Karpas-422 (cell line): ENCODE data around the gene STXBP4. TPM values are rescaled to one million over a fixed set of nuclear protein-coding genes. Genes with fewer than 3 reads are reported as not detected.

ENCODE experiments used
- DNase-seq: peaks from one replicate; pipeline ENCODE4 v3.0.0-alpha.2; 2015
- H2AFZ ChIP-seq: fragments of 200-600 bp; sonication (generic); 2 replicates; pipeline ENCODE4 v1.6.1; 2014; ENCODE audit warnings: antibody characterized with exemption, low read length, mixed read lengths
- H3K27ac ChIP-seq: fragments of 200-600 bp; sonication (generic); 2 replicates; pipeline ENCODE4 v1.5.1; 2014; ENCODE audit warnings: mild to moderate bottlenecking, low read length, moderate library complexity
- H3K27me3 ChIP-seq: fragments of 200-600 bp; sonication (generic); 2 replicates; pipeline ENCODE4 v1.6.1; 2014; ENCODE audit warnings: low read length, mixed read lengths
- H3K36me3 ChIP-seq: fragments of 200-600 bp; sonication (generic); 2 replicates; pipeline ENCODE4 v1.6.1; 2014; ENCODE audit warnings: low read length, mixed read lengths; ENCODE audit not compliant: insufficient read depth
- H3K4me1 ChIP-seq: fragments of 200-600 bp; sonication (generic); 2 replicates; pipeline ENCODE4 v1.6.1; 2014; ENCODE audit warnings: mild to moderate bottlenecking, low read length, mixed read lengths
- H3K4me2 ChIP-seq: fragments of 200-600 bp; sonication (generic); 2 replicates; pipeline ENCODE4 v1.6.1; 2014; ENCODE audit warnings: low read length, low read depth, mild to moderate bottlenecking; ENCODE audit not compliant: poor library complexity, severe bottlenecking
- H3K4me3 ChIP-seq: fragments of 200-600 bp; sonication (generic); 2 replicates; pipeline ENCODE4 v1.5.1; 2014; ENCODE audit warnings: mild to moderate bottlenecking, antibody characterized with exemption, low read length, mixed read lengths
- H3K79me2 ChIP-seq: fragments of 200-600 bp; sonication (generic); 2 replicates; pipeline ENCODE4 v1.6.1; 2014; ENCODE audit warnings: mild to moderate bottlenecking, low read length, mixed read lengths
- H3K9ac ChIP-seq: fragments of 200-600 bp; sonication (generic); 2 replicates; pipeline ENCODE4 v1.6.0; 2014; ENCODE audit warnings: low read length
- H3K9me2 ChIP-seq: fragments of 200-600 bp; sonication (generic), shearing (Covaris generic); replicated peaks from 2 replicates; pipeline ENCODE4 v1.6.0; 2014; ENCODE audit warnings: mild to moderate bottlenecking, low read length, moderate library complexity; ENCODE audit not compliant: insufficient read depth
- H3K9me3 ChIP-seq: fragments of 300-700, 200-600 bp; sonication (generic); 2 replicates; pipeline ENCODE4 v1.6.1; 2014; ENCODE audit warnings: low read length, mixed read lengths
- H4K20me1 ChIP-seq: fragments of 200-600 bp; sonication (generic); 2 replicates; pipeline ENCODE4 v1.6.1; 2014; ENCODE audit warnings: mild to moderate bottlenecking, antibody characterized with exemption, low read length, low read depth; ENCODE audit not compliant: insufficient read depth
- total RNA-seq: library from RNA; depleted of rRNA; stranded (reverse); fragments of >200 nt; shearing (Covaris generic); gene quantifications from 2 replicates; pipeline ENCODE4 v1.2.3, GENCODE V29; 2014; ENCODE audit warnings: low replicate concordance

The STXBP4 gene
- total RNA-seq, 1 experiment from 2014 or later = 6.6 TPM

DNA sequence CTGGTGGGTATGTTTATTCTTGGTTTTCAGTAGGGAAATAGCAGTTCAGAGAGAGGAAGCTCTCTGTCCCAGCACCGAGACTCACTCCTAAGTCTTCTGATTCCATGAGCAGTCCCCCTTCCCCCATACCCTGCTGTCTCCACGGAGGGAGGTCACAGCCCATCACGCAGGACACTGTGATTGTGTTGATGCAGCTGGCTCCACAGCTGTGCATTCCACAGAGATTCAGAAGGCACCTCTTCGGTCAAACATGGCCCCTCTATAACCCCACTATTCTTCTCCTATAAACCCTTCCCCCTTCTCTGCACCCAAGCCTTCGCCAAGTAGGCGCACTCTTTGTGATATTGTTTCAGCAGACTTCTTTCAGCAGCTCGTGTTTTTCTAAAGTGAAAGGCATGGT is 191.9 kb downstream of the STXBP4 start:
- no peak overlapping the region for H2AFZ ChIP-seq
- H3K9me2 ChIP-seq = no peaks in the 10 kb centered on the region
- H3K4me1 ChIP-seq = no peaks in the 10 kb centered on the region; the same call in 1 of the 2 replicates
- no peaks in the 10 kb centered on the region for H3K27me3 ChIP-seq
- no peak overlapping the region for H3K9ac ChIP-seq
- H3K9me3 ChIP-seq = no peaks in the 10 kb centered on the region
- no peak overlapping the region for H3K4me2 ChIP-seq
- no peaks in the 10 kb centered on the region for H3K36me3 ChIP-seq
- H4K20me1 ChIP-seq = no peaks in the 10 kb centered on the region
- H3K27ac ChIP-seq = no peak overlapping the region
- no peak overlapping the region for H3K4me3 ChIP-seq
- H3K79me2 ChIP-seq = no peaks in the 10 kb centered on the region
- no peak for DNase-seq

DNA sequence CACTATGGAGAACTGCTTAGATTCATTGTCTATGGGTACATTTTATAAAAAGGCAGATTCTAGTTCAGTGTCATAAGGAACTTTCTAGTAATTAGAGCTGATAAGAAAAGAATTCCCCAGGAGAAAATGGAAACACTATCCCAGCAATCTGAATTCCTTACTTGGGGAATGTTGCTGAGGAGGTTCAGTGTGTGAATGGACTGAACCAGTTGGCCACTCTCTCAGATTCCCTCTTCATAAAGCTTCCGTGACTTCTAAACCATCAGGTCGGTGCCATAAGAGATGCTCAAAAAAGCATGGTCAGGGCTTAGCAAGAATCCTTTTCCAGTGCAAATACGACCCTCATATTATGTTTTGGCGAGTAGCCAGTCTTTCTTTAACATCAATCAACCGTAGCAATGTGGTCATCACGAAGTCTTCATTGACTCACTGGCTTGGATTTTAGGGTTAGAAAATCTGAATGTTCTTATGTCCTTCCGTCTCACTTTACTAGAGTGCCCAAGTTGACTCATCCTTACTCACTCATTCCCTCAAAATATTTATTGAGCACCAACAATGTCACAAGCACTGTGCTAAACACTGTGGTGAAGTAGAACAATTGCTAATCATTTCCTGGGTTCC is 193.5 kb downstream of the STXBP4 start:
- Histone ChIP-seq H3K27me3 (no peaks in the 10 kb centered on the region), H3K4me2 (no peak overlapping the region), H3K36me3 (no peaks in the 10 kb centered on the region), H2AFZ (no peak overlapping the region), H3K79me2 (no peaks in the 10 kb centered on the region), H3K4me3 (no peak overlapping the region), H3K27ac (no peak overlapping the region), H3K9me2 (no peaks in the 10 kb centered on the region), H3K9ac (no peak overlapping the region), H3K9me3 (no peaks in the 10 kb centered on the region), H3K4me1 (no peaks in the 10 kb centered on the region; the same call in 1 of the 2 replicates), H4K20me1 (no peaks in the 10 kb centered on the region)
- no peak for DNase-seq

- Histone ChIP-seq H3K4me2 (no peak overlapping the region), H3K4me1 (no peaks in the 10 kb centered on the region; the same call in 1 of the 2 replicates), H3K36me3 (no peaks in the 10 kb centered on the region)
These were observed 194.0 kb downstream of the STXBP4 start for GRCh38 chr17:55162556-55162946.

DNA sequence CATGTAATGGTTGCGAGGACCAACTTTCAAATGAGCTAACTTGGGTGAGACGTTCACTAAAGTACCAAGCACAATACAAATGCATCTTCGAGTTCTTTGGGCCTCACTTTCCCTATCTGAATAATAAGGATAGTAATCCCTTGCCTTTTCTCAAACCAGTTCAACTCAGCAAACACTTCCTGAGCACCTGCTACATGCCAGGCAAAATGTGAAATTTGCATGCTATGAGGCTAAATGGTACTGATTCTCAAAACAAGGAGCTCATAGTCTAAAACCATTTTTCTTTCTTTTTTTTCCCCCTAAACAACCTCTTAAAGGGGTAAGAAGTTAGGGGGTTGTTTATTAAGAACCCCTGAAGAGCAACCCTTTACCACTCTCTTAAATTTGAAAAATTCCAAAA is 194.8 kb downstream of the STXBP4 start:
- Histone ChIP-seq H4K20me1 (no peaks in the 10 kb centered on the region), H3K36me3 (no peaks in the 10 kb centered on the region), H3K4me2 (no peak overlapping the region), H3K79me2 (no peaks in the 10 kb centered on the region), H2AFZ (no peak overlapping the region), H3K9me2 (no peaks in the 10 kb centered on the region), H3K4me1 (no peaks in the 10 kb centered on the region; the same call in 1 of the 2 replicates), H3K9me3 (no peaks in the 10 kb centered on the region), H3K27ac (no peak overlapping the region), H3K27me3 (no peaks in the 10 kb centered on the region), H3K4me3 (no peak overlapping the region), H3K9ac (no peak overlapping the region)
- no peak for DNase-seq

More at GRCh38 chr17:55162556-55162946, 194.0 kb downstream of the STXBP4 start:
- Histone ChIP-seq H3K9me2 (no peaks in the 10 kb centered on the region), H3K79me2 (no peaks in the 10 kb centered on the region), H4K20me1 (no peaks in the 10 kb centered on the region), H2AFZ (no peak overlapping the region), H3K9ac (no peak overlapping the region), H3K4me3 (no peak overlapping the region), H3K9me3 (no peaks in the 10 kb centered on the region), H3K27ac (no peak overlapping the region), H3K27me3 (no peaks in the 10 kb centered on the region)
- DNase-seq = no peak

DNA sequence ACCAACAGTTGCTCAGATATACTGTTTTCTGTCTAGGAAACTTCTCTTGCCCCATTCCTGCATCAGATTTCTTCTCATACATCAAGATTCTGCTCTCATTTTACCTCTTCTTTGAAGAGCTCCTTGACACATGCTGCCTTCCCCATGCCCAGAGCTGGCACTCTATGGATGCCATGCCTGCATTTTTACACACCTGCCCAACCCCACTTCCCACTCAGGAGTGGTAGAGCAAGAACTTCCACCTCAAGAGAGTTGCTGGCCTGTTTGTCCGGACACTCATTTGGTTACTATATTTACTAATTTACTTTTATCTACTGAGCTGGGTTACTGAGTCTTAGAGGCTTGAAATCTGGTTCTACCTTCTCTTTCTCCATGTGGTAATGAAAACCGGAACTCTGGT is 197.9 kb downstream of the STXBP4 start:
- no peak for DNase-seq
- Histone ChIP-seq H3K9me2 (no peaks in the 10 kb centered on the region), H3K4me1 (no peaks in the 10 kb centered on the region; the same call in 1 of the 2 replicates), H3K79me2 (no peaks in the 10 kb centered on the region), H2AFZ (no peak overlapping the region), H3K4me2 (no peak overlapping the region), H3K36me3 (no peaks in the 10 kb centered on the region), H3K27ac (no peak overlapping the region), H3K9me3 (no peaks in the 10 kb centered on the region), H4K20me1 (no peaks in the 10 kb centered on the region), H3K9ac (no peak overlapping the region), H3K27me3 (no peaks in the 10 kb centered on the region), H3K4me3 (no peak overlapping the region)

GRCh38 chr17:55167024-55167725 is 198.6 kb downstream of the STXBP4 start:
- Histone ChIP-seq H2AFZ (no peak overlapping the region), H3K4me1 (no peaks in the 10 kb centered on the region; the same call in 1 of the 2 replicates), H3K27ac (no peak overlapping the region), H3K36me3 (no peaks in the 10 kb centered on the region), H3K9me2 (no peaks in the 10 kb centered on the region), H3K79me2 (no peaks in the 10 kb centered on the region), H3K27me3 (no peaks in the 10 kb centered on the region), H4K20me1 (no peaks in the 10 kb centered on the region), H3K9ac (no peak overlapping the region), H3K4me2 (no peak overlapping the region), H3K4me3 (no peak overlapping the region), H3K9me3 (no peaks in the 10 kb centered on the region)
- DNase-seq = no peak

DNA sequence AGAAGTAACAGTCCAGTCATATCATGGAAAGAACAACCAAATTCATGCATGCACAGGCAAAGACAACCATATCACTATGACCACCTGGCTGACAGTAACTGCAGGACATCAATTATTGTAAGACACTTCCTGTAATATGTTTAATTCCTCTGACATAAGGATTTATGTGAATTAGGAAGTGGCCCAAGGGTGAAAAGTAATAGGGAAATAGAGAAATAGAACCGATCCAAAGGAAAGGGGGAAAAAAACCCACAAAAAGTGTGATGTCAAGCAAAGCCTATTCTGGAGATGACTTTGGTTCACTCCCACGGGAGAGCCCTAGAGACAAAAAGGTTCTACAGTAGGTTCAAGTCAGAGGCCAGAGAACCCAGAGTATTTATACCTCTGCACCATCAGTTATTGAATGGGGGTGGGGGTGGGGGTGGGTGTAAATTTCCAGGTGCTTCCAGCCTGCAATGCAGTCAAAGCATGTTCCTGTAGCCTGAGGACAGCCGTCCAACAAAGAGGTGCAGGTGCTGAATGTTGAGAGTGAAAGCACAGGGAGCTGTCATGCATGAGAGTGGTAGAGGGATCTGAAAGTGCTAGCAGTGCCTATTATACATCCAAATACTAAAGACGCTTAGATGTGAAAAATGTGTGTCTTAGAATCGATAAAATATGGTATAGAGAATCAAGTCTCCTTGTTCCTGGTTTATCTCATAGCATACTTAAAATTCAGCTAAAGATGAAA is 200.6 kb downstream of the STXBP4 start:
- DNase-seq = no peak
- H3K9me3 ChIP-seq = no peaks in the 10 kb centered on the region
- no peaks in the 10 kb centered on the region for H4K20me1 ChIP-seq
- no peak overlapping the region for H3K9ac ChIP-seq
- no peaks in the 10 kb centered on the region for H3K4me1 ChIP-seq
- H3K4me3 ChIP-seq = no peak overlapping the region
- no peaks in the 10 kb centered on the region for H3K36me3 ChIP-seq
- H3K9me2 ChIP-seq = no peaks in the 10 kb centered on the region
- H3K27me3 ChIP-seq = no peaks in the 10 kb centered on the region
- H2AFZ ChIP-seq = no peak overlapping the region
- H3K27ac ChIP-seq = no peak overlapping the region
- no peaks in the 10 kb centered on the region for H3K79me2 ChIP-seq
- H3K4me2 ChIP-seq = no peak overlapping the region

- Histone ChIP-seq H3K27ac (no peak overlapping the region), H3K36me3 (no peaks in the 10 kb centered on the region), H3K9ac (no peak overlapping the region), H3K9me2 (no peaks in the 10 kb centered on the region), H4K20me1 (no peaks in the 10 kb centered on the region), H3K9me3 (no peaks in the 10 kb centered on the region), H3K79me2 (no peaks in the 10 kb centered on the region), H3K27me3 (no peaks in the 10 kb centered on the region), H3K4me1 (no peaks in the 10 kb centered on the region), H3K4me3 (no peak overlapping the region), H3K4me2 (no peak overlapping the region), H2AFZ (no peak overlapping the region)
- no peak for DNase-seq
These were observed 203.2 kb downstream of the STXBP4 start for GRCh38 chr17:55171634-55172328.
